Tongue (tissue), 2 donors: ENCODE results near the gene KRTAP19-8. TPM values are rescaled to one million over a fixed set of nuclear protein-coding genes. Genes with fewer than 3 reads are reported as not detected.
A peak's percentile ranks its signal among the peaks of the same experiment; 100 is the strongest.

Experiments used
- DNase-seq: peaks from one replicate; pipeline ENCODE4 v3.0.0-alpha.2; 2015
- total RNA-seq: library from RNA; depleted of rRNA; stranded (reverse); fragments of >200 nt; gene quantifications from one replicate; pipeline ENCODE4 v1.2.3, GENCODE V29; 2014

KRTAP19-8 gene
- not detected for total RNA-seq

- DNase-seq: no peak
Measured at GRCh38 chr21:31038376-31038775, at the start of gene KRTAP19-8. TSS of gene KRTAP19-8 (minus strand) at chr21:31038476. CDS start at chr21:31038443, 33 bp downstream.

- no peak for DNase-seq
Measured at GRCh38 chr21:31087639-31088473, 49.6 kb upstream of the KRTAP19-8 start.

- no peak for DNase-seq
Measured at GRCh38 chr21:31084689-31085088, 46.4 kb upstream of the KRTAP19-8 start.

- DNase-seq: no peak
Measured at GRCh38 chr21:31078796-31079195, 40.5 kb upstream of the KRTAP19-8 start.

- DNase-seq: no peak
Measured at GRCh38 chr21:31078216-31078615, 39.9 kb upstream of the KRTAP19-8 start.

GRCh38 chr21:31075848-31076247, 37.6 kb upstream of the KRTAP19-8 start:
- DNase-seq: no peak

- no peak for DNase-seq
Measured at GRCh38 chr21:31072533-31072932, 34.3 kb upstream of the KRTAP19-8 start.

GRCh38 chr21:31064803-31065202, 26.5 kb upstream of the KRTAP19-8 start:
- no peak for DNase-seq

GRCh38 chr21:31052489-31053142, 14.3 kb upstream of the KRTAP19-8 start:
- DNase-seq: no peak

GRCh38 chr21:31050577-31051157, 12.4 kb upstream of the KRTAP19-8 start:
- DNase-seq: no peak

- no peak for DNase-seq
Measured at GRCh38 chr21:31045841-31046240, 7.6 kb upstream of the KRTAP19-8 start.

- no peak for DNase-seq
Measured at GRCh38 chr21:31043471-31043870, 5.2 kb upstream of the KRTAP19-8 start.

GRCh38 chr21:31042080-31042464, 3.8 kb upstream of the KRTAP19-8 start:
- DNase-seq: no peak

- no peak for DNase-seq
Measured at GRCh38 chr21:31041295-31042079, 3.2 kb upstream of the KRTAP19-8 start.

- DNase-seq: no peak
Measured at GRCh38 chr21:31034378-31034777, 3.9 kb downstream of the KRTAP19-8 start.

- DNase-seq: no peak
Measured at GRCh38 chr21:31030367-31031106, 7.7 kb downstream of the KRTAP19-8 start.

- no peak for DNase-seq
Measured at GRCh38 chr21:31023680-31024079, 14.6 kb downstream of the KRTAP19-8 start.

- DNase-seq: peak; percentile 5
Measured at GRCh38 chr21:31022306-31022705, 16.0 kb downstream of the KRTAP19-8 start.

- no peak for DNase-seq
Measured at GRCh38 chr21:31018232-31018631, 20.0 kb downstream of the KRTAP19-8 start.

GRCh38 chr21:31014891-31015290, 23.4 kb downstream of the KRTAP19-8 start:
- DNase-seq: no peak
